Stimulated activated naive CD4-positive, alpha-beta T cell treated with Interleukin-2 at 50 U/mL for 16 hours (primary cell): ENCODE results near the gene KLRG1.
A peak's percentile ranks its signal among the peaks of the same experiment; 100 is the strongest.

Experiments
- DNase-seq: peaks from one replicate; lab custom pipeline; 2025; lab: John Stamatoyannopoulos, UW

KLRG1 gene

GRCh38 chr12:8989413-8989812 is at the start of gene KLRG1:
TSS of gene KLRG1 (plus strand) at chr12:8989546. CDS start at chr12:8989636, 90 bp downstream.
- no peak for DNase-seq

GRCh38 chr12:8941691-8942478 is 47.5 kb upstream of the KLRG1 start:
- DNase-seq = no peak

- no peak for DNase-seq
These were observed 45.7 kb upstream of the KLRG1 start for GRCh38 chr12:8943565-8944186.

GRCh38 chr12:8946733-8947132 is 42.6 kb upstream of the KLRG1 start:
- DNase-seq = no peak

- no peak for DNase-seq
These were observed 41.6 kb upstream of the KLRG1 start for GRCh38 chr12:8947737-8948136.

GRCh38 chr12:8948701-8949341 is 40.5 kb upstream of the KLRG1 start:
- no peak for DNase-seq

GRCh38 chr12:8949342-8950220 is 39.8 kb upstream of the KLRG1 start, which contains the start of gene M6PR:
TSS of gene M6PR (minus strand) at chr12:8949645. CDS start at chr12:8946404, 3,241 bp downstream.
- DNase-seq = peak; percentile 91

- DNase-seq = no peak
These were observed 39.2 kb upstream of the KLRG1 start for GRCh38 chr12:8950221-8950527.

GRCh38 chr12:8950702-8951478 is 38.5 kb upstream of the KLRG1 start:
- DNase-seq = no peak

GRCh38 chr12:8951744-8952143 is 37.6 kb upstream of the KLRG1 start:
- DNase-seq = no peak

GRCh38 chr12:8953773-8954402 is 35.5 kb upstream of the KLRG1 start:
- DNase-seq = peak; percentile 69

GRCh38 chr12:8956073-8956472 is 33.3 kb upstream of the KLRG1 start:
- no peak for DNase-seq

GRCh38 chr12:8956772-8957171 is 32.6 kb upstream of the KLRG1 start:
- no peak for DNase-seq

GRCh38 chr12:8957561-8957960 is 31.8 kb upstream of the KLRG1 start:
- DNase-seq = no peak

- no peak for DNase-seq
These were observed 31.3 kb upstream of the KLRG1 start for GRCh38 chr12:8958066-8958465.

- DNase-seq = no peak
These were observed 29.2 kb upstream of the KLRG1 start for GRCh38 chr12:8960176-8960575.

GRCh38 chr12:8968761-8969160 is 20.6 kb upstream of the KLRG1 start:
- DNase-seq = no peak

GRCh38 chr12:8969861-8970411 is 19.4 kb upstream of the KLRG1 start:
- DNase-seq = no peak

GRCh38 chr12:8970432-8970831 is 18.9 kb upstream of the KLRG1 start:
- DNase-seq = no peak

GRCh38 chr12:8980137-8980536 is 9.2 kb upstream of the KLRG1 start:
- no peak for DNase-seq
